ENCODE measurements around the gene HMCN2.

The HMCN2 gene

GRCh38 chr9:130265431-130266235, at the start of gene HMCN2:
Gene HMCN2 (plus strand): TSS chr9:130265760. CDS start chr9:130265879, 119 bp downstream.
- no peak for DNase-seq (ENCODE audit: low read depth in 4 of 4, low spot score in 1 of 4)

GRCh38 chr9:130217838-130218237, 47.7 kb upstream of the HMCN2 start:
- DNase-seq (ENCODE audit: low read depth in 4 of 4, low spot score in 1 of 4) = no peak

- DNase-seq (ENCODE audit: low read depth in 4 of 4, low spot score in 1 of 4) = no peak
Observed at GRCh38 chr9:130219661-130220096, 45.9 kb upstream of the HMCN2 start.

GRCh38 chr9:130220352-130220751, 45.2 kb upstream of the HMCN2 start:
- no peak for DNase-seq (ENCODE audit: low read depth in 4 of 4, low spot score in 1 of 4)

GRCh38 chr9:130222833-130223232, 42.7 kb upstream of the HMCN2 start:
- no peak for DNase-seq (ENCODE audit: low read depth in 4 of 4, low spot score in 1 of 4)

- no peak for DNase-seq (ENCODE audit: low read depth in 4 of 4, low spot score in 1 of 4)
Observed at GRCh38 chr9:130225071-130225470, 40.5 kb upstream of the HMCN2 start.

GRCh38 chr9:130225586-130225985, 40.0 kb upstream of the HMCN2 start:
- DNase-seq (ENCODE audit: low read depth in 4 of 4, low spot score in 1 of 4) = no peak

GRCh38 chr9:130226112-130226511, 39.4 kb upstream of the HMCN2 start:
- DNase-seq (ENCODE audit: low read depth in 4 of 4, low spot score in 1 of 4) = no peak

- no peak for DNase-seq (ENCODE audit: low read depth in 4 of 4, low spot score in 1 of 4)
Observed at GRCh38 chr9:130227833-130228232, 37.7 kb upstream of the HMCN2 start.

- DNase-seq (ENCODE audit: low read depth in 4 of 4, low spot score in 1 of 4) = no peak
Observed at GRCh38 chr9:130229759-130230158, 35.8 kb upstream of the HMCN2 start.

GRCh38 chr9:130230631-130231030, 34.9 kb upstream of the HMCN2 start:
- no peak for DNase-seq (ENCODE audit: low read depth in 4 of 4, low spot score in 1 of 4)

GRCh38 chr9:130232899-130233586, 32.5 kb upstream of the HMCN2 start:
- DNase-seq (ENCODE audit: low read depth in 4 of 4, low spot score in 1 of 4) = no peak

- no peak for DNase-seq (ENCODE audit: low read depth in 4 of 4, low spot score in 1 of 4)
Observed at GRCh38 chr9:130233587-130233945, 32.0 kb upstream of the HMCN2 start.

GRCh38 chr9:130234340-130235260, 31.0 kb upstream of the HMCN2 start:
- DNase-seq (ENCODE audit: low read depth in 4 of 4, low spot score in 1 of 4) = no peak

- peak; percentile 24 to 57 (median 46) for DNase-seq (ENCODE audit: low read depth in 4 of 4, low spot score in 1 of 4)
Observed at GRCh38 chr9:130235558-130236435, 29.8 kb upstream of the HMCN2 start.

- no peak for DNase-seq (ENCODE audit: low read depth in 4 of 4, low spot score in 1 of 4)
Observed at GRCh38 chr9:130236436-130236985, 29.0 kb upstream of the HMCN2 start.

- DNase-seq (ENCODE audit: low read depth in 4 of 4, low spot score in 1 of 4) = no peak
Observed at GRCh38 chr9:130237076-130237475, 28.5 kb upstream of the HMCN2 start.

- no peak for DNase-seq (ENCODE audit: low read depth in 4 of 4, low spot score in 1 of 4)
Observed at GRCh38 chr9:130237763-130238524, 27.6 kb upstream of the HMCN2 start.

- DNase-seq (ENCODE audit: low read depth in 4 of 4, low spot score in 1 of 4) = no peak
Observed at GRCh38 chr9:130239363-130239695, 26.2 kb upstream of the HMCN2 start.
